PC-9 (cell line): ENCODE results near the gene LRRC61. TPM values are rescaled to one million over a fixed set of nuclear protein-coding genes. Genes with fewer than 3 reads are reported as not detected.

ENCODE experiments used
- BruUV-seq: library from RNA; stranded (reverse); fragments of 400-500 nt; replicated peaks from 2 replicates; lab custom pipeline; 2021; lab: Mats Ljungman, UMichigan
- CTCF ChIA-PET: fragments of 300-600 bp; sonication (Branson Sonifier 250); formaldehyde crosslinking; loops from one replicate; lab custom pipeline; 2022; ENCODE audit warnings: antibody characterized with exemption; lab: Charles Lee
- POLR2A ChIA-PET: fragments of 300-600 bp; sonication (Branson Sonifier 250); formaldehyde crosslinking; loops from one replicate; lab custom pipeline; 2022; ENCODE audit warnings: antibody characterized with exemption; ENCODE audit not compliant: unreplicated experiment; lab: Charles Lee
- DNase-seq, 2 experiments: peaks; one replicate each; pipeline versions ENCODE4 v3.0.0 to v3.0.0-alpha.2; 2015 to 2022; ENCODE audit warnings: mixed read lengths in 1 of 2
- H2AFZ ChIP-seq: fragments of 200-600 bp; sonication (generic); 2 replicates; pipeline ENCODE4 v1.8.1; 2017; ENCODE audit warnings: antibody characterized with exemption
- H3F3A ChIP-seq: fragments of 200-600 bp; sonication (generic); 2 replicates; pipeline ENCODE4 v1.8.1; 2017; ENCODE audit warnings: antibody characterized with exemption, mild to moderate bottlenecking, low read depth; ENCODE audit not compliant: insufficient read depth
- H3K27ac ChIP-seq: fragments of 200-600 bp; sonication (generic); 2 replicates; pipeline ENCODE4 v1.6.1; 2016; ENCODE audit warnings: mixed run types
- H3K27me3 ChIP-seq: fragments of 200-600 bp; sonication (generic); 2 replicates; pipeline ENCODE4 v1.6.1; 2016; ENCODE audit warnings: low read depth, mixed run types; ENCODE audit not compliant: insufficient read depth
- H3K36me3 ChIP-seq: fragments of 200-600 bp; sonication (generic); 2 replicates; pipeline ENCODE4 v1.6.1; 2016; ENCODE audit warnings: low read depth, mixed run types
- H3K4me1 ChIP-seq: fragments of 200-600 bp; sonication (generic); replicated peaks from 2 replicates; pipeline ENCODE4 v1.6.1; 2016; ENCODE audit warnings: mixed run types; ENCODE audit not compliant: insufficient read depth
- H3K4me2 ChIP-seq: fragments of 200-600 bp; sonication (generic); 2 replicates; pipeline ENCODE4 v1.6.1; 2017; ENCODE audit warnings: mixed run types
- H3K4me3 ChIP-seq: fragments of 200-600 bp; sonication (generic); 2 replicates; pipeline ENCODE4 v1.6.1; 2016; ENCODE audit warnings: mixed run types
- H3K79me2 ChIP-seq: fragments of 200-600 bp; sonication (generic); 2 replicates; pipeline ENCODE4 v1.6.1; 2017; ENCODE audit warnings: low read depth, mixed run types
- H3K9me2 ChIP-seq: fragments of 200-600 bp; sonication (generic); 2 replicates; pipeline ENCODE4 v1.8.1; 2017; ENCODE audit warnings: mild to moderate bottlenecking; ENCODE audit not compliant: insufficient read depth
- H3K9me3 ChIP-seq: fragments of 200-600 bp; sonication (generic); 2 replicates; pipeline ENCODE4 v1.8.1; 2016; ENCODE audit warnings: low read depth; ENCODE audit not compliant: insufficient read depth
- H4K20me1 ChIP-seq: fragments of 200-600 bp; sonication (generic); 2 replicates; pipeline ENCODE4 v1.8.1; 2017; ENCODE audit not compliant: insufficient read depth
- CTCF ChIP-seq: fragments of 200-600 bp; sonication (generic); conservative IDR thresholded peaks from 2 replicates; pipeline ENCODE4 v1.6.1; 2017; ENCODE audit warnings: mixed run types, antibody characterized with exemption, mild to moderate bottlenecking, moderate library complexity
- EZH2 ChIP-seq: fragments of 200-600 bp; sonication (generic); IDR thresholded peaks from 2 replicates; pipeline ENCODE4 v1.8.0; 2017; ENCODE audit warnings: antibody characterized with exemption, low read depth
- intact Hi-C: fragments of 100-400 bp; cut with micrococcal nuclease; formaldehyde crosslinking; loops from one replicate; pipeline ENCODE4 v1.10.0; 2022; ENCODE audit not compliant: unreplicated experiment
- total RNA-seq: library from RNA; stranded (reverse); gene quantifications from 2 replicates; pipeline ENCODE4 v1.2.3, GENCODE V29; 2021

LRRC61 gene
- total RNA-seq, 1 experiment from 2014 or later, result 34.8 TPM

GRCh38 chr7:150361807-150362621 lies 38.9 kb downstream of the LRRC61 start:
- POLR2A ChIA-PET, result no interaction called here
- no TSS peak for BruUV-seq
- no peaks in the 10 kb centered on the region for H4K20me1 ChIP-seq
- no peaks in the 10 kb centered on the region for H3K27me3 ChIP-seq
- H3K36me3 ChIP-seq, result no peaks in the 10 kb centered on the region
- no peak overlapping the region for H3K4me2 ChIP-seq
- H3K9me3 ChIP-seq, result no peaks in the 10 kb centered on the region
- no peak for DNase-seq
- no peak overlapping the region for H3K4me3 ChIP-seq
- CTCF ChIA-PET, result interaction anchor here (0.5 kb wide), 1 partner anchor 701 kb away, joined by 3 read pairs; no protein-coding TSS in a partner anchor
- H3K4me1 ChIP-seq, result peaks cover 16% of the 10 kb centered on the region
- no peak overlapping the region for H3K27ac ChIP-seq
- no peak overlapping the region for H2AFZ ChIP-seq
- H3F3A ChIP-seq, result peaks cover 9% of the 10 kb centered on the region
- intact Hi-C loops, result loop anchor here (2.0 kb wide), 2 partner anchors 17 to 43 kb away; partner anchors contain the start of gene ZNF775
- H3K9me2 ChIP-seq, result no peaks in the 10 kb centered on the region
- TF ChIP-seq EZH2 (no peak), CTCF (no peak)
- no peaks in the 10 kb centered on the region for H3K79me2 ChIP-seq

- no TSS peak for BruUV-seq
- TF ChIP-seq CTCF (no peak), EZH2 (no peak)
- H3K36me3 ChIP-seq, result no peaks in the 10 kb centered on the region
- POLR2A ChIA-PET, result no interaction called here
- no peaks in the 10 kb centered on the region for H3K9me3 ChIP-seq
- no peaks in the 10 kb centered on the region for H3K9me2 ChIP-seq
- no peaks in the 10 kb centered on the region for H3K79me2 ChIP-seq
- intact Hi-C loops, result loop anchor here (2.0 kb wide), 2 partner anchors 15 to 41 kb away; partner anchors contain the start of gene ZNF775
- peaks cover 25% of the 10 kb centered on the region for H3K4me1 ChIP-seq
- peak; percentile 65 to 71 for DNase-seq
- no peak overlapping the region for H3K27ac ChIP-seq
- no peak overlapping the region for H3K4me3 ChIP-seq
- CTCF ChIA-PET, result no interaction called here
- H3K4me2 ChIP-seq, result no peak overlapping the region
- H2AFZ ChIP-seq, result no peak overlapping the region
- no peaks in the 10 kb centered on the region for H4K20me1 ChIP-seq
- no peaks in the 10 kb centered on the region for H3K27me3 ChIP-seq
- peaks cover 23% of the 10 kb centered on the region for H3F3A ChIP-seq
Measured at GRCh38 chr7:150363370-150363769, 40.2 kb downstream of the LRRC61 start.

- Histone ChIP-seq H3K9me2 (no peaks in the 10 kb centered on the region), H3K27ac (no peak overlapping the region), H3K4me1 (peaks cover 25% of the 10 kb centered on the region), H3K27me3 (no peaks in the 10 kb centered on the region), H4K20me1 (no peaks in the 10 kb centered on the region), H3K36me3 (no peaks in the 10 kb centered on the region), H3K79me2 (peaks cover under 1% of the 10 kb centered on the region), H3K4me3 (no peak overlapping the region), H3F3A (peaks cover 19% of the 10 kb centered on the region), H3K9me3 (no peaks in the 10 kb centered on the region), H3K4me2 (no peak overlapping the region), H2AFZ (no peak overlapping the region)
- ChIA-PET POLR2A (interaction anchor here (0.5 kb wide), 1 partner anchor 14 kb away, joined by 6 read pairs; no protein-coding TSS in a partner anchor), CTCF (no interaction called here)
- no peak for DNase-seq
- no peak for TF ChIP-seq EZH2
- no peak for TF ChIP-seq CTCF
- intact Hi-C loops, result loop anchor here (2.0 kb wide), 2 partner anchors 15 to 41 kb away; partner anchors contain the start of gene ZNF775
- no TSS peak for BruUV-seq
Measured at GRCh38 chr7:150363872-150364271, 40.7 kb downstream of the LRRC61 start.
